Endothelial cell of umbilical vein (primary cell): ENCODE measurements around the gene CCNL2.

Experiments used
- EZH2 ChIP-seq: IDR thresholded peaks from 2 replicates; pipeline ENCODE4 v1.6.1; 2012; ENCODE audit warnings: borderline replicate concordance, low read depth, mild to moderate bottlenecking, moderate library complexity, low read length, inconsistent platforms; ENCODE audit not compliant: severe bottlenecking
- POLR2AphosphoS5 ChIP-seq: IDR thresholded peaks from 2 replicates; pipeline ENCODE4 v1.6.1; 2012; ENCODE audit warnings: low read depth, mild to moderate bottlenecking, control low read depth, low read length, moderate library complexity; ENCODE audit not compliant: insufficient read depth
- TF ChIP-seq, protein P1 (sequence below), 2 donors: IDR thresholded peaks; 1 replicate in 1 of 2; 2 replicates in 1 of 2; pipeline ENCODE4 v1.5.1; 2011; ENCODE audit warnings: low read length in 2 of 2, mild to moderate bottlenecking in 2 of 2, moderate library complexity in 2 of 2, control low read depth in 1 of 2, inconsistent platforms in 1 of 2, low read depth in 1 of 2; ENCODE audit not compliant: insufficient read depth in 1 of 2; ENCODE audit errors: extremely low read depth in 1 of 2

DNA sequence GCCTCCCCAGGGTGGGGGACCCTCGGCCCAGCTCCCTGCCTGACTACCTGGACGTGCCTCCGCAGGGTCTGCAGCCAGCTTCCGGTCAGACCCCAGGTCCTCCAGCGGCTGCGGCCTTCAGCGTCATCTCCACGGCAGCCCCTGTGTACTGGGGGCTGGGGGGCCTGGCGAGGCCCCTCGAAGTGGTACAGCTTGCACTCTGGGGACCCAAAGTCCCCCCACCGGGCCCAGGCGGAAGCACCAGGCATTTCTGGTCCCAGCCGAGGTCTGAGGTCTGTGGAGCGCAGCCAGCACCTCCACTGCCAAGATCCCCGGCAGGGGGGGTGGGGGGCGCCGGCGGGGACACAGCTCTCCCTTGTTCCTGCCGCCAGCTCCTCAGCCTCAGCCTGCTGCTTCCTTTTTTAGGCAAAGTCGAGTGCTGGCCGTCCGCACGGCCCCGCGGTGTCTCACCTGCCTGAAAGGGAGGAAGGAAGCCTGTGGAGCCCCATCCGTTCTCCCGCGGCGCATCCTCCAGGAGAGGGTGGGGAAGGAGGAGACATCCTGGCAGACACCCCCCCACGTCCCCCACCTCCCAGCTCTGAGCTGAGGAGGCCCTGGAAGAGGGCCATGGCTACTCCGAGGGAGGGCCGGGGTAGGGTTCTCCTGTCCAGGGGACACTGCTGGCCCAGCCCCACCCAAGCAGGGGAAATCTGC, 35.1 kb upstream of the CCNL2 start:
- TF ChIP-seq, protein P1, sequence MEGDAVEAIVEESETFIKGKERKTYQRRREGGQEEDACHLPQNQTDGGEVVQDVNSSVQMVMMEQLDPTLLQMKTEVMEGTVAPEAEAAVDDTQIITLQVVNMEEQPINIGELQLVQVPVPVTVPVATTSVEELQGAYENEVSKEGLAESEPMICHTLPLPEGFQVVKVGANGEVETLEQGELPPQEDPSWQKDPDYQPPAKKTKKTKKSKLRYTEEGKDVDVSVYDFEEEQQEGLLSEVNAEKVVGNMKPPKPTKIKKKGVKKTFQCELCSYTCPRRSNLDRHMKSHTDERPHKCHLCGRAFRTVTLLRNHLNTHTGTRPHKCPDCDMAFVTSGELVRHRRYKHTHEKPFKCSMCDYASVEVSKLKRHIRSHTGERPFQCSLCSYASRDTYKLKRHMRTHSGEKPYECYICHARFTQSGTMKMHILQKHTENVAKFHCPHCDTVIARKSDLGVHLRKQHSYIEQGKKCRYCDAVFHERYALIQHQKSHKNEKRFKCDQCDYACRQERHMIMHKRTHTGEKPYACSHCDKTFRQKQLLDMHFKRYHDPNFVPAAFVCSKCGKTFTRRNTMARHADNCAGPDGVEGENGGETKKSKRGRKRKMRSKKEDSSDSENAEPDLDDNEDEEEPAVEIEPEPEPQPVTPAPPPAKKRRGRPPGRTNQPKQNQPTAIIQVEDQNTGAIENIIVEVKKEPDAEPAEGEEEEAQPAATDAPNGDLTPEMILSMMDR (IDR thresholded peaks at IDR 0.05; ENCODE audit: extremely low read depth in 1 of 2, insufficient read depth in 1 of 2, low read depth in 1 of 2, low read length in 2 of 2): no peak
- TF ChIP-seq POLR2AphosphoS5 (no peak), EZH2 (no peak)
